GM12872 (cell line): ENCODE measurements around the gene HFE.

Experiments used
- TF ChIP-seq, protein P1 (sequence below): IDR thresholded peaks from 3 replicates; pipeline ENCODE4 v1.5.1; 2011; ENCODE audit warnings: low read depth, mild to moderate bottlenecking, low read length, moderate library complexity; ENCODE audit not compliant: insufficient read depth

The HFE gene

DNA sequence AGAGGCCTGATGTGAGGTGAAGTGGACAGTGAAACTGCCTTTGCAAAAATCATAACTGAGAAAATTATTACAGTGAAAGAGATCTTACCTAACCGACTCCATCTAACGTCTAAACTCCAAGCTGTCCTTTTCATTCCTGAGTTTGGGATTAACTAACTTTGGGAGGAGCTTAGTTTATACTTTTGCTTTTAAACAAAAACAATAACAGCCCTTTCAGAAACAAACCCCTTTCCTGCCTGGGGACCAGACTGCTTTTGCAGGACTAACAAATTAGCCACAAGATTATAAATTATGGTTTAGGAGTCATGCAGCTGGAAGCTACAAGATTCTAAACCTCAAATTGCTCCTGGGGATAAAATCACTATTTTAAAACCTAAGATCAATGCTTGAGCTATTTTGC, 38.6 kb upstream of the HFE start:
- TF ChIP-seq, protein P1, sequence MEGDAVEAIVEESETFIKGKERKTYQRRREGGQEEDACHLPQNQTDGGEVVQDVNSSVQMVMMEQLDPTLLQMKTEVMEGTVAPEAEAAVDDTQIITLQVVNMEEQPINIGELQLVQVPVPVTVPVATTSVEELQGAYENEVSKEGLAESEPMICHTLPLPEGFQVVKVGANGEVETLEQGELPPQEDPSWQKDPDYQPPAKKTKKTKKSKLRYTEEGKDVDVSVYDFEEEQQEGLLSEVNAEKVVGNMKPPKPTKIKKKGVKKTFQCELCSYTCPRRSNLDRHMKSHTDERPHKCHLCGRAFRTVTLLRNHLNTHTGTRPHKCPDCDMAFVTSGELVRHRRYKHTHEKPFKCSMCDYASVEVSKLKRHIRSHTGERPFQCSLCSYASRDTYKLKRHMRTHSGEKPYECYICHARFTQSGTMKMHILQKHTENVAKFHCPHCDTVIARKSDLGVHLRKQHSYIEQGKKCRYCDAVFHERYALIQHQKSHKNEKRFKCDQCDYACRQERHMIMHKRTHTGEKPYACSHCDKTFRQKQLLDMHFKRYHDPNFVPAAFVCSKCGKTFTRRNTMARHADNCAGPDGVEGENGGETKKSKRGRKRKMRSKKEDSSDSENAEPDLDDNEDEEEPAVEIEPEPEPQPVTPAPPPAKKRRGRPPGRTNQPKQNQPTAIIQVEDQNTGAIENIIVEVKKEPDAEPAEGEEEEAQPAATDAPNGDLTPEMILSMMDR = no peak

DNA sequence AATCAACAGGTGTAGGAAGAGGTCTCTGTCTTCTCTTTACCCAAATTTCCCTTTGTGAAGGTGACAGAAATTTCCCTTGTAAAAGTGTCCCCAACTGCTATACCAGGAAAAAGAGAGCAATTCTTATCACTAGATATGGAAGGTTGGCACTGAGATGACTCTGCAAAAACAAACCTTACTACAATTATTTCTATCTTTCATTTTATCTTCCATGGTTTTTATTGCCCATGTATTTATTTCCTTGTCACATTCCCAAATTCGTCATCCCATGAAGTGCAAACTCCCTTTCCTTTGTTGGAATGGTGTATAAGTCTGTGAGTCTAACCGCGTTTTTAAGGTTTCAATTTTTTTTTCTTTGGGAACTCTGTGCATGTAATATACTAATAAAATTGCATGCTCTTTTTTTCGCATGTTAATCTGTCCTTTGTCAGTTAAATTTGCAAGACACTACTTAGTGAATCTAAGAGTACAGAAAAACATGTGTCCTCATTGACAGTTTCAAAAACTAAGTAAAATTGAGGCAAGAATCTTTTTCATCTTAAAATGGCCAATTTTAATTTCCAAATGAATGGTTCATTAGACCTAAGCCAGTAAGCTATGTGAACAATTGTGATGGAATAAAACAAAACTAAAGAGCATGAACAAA, 35.4 kb upstream of the HFE start:
- TF ChIP-seq, protein P1 = no peak

DNA sequence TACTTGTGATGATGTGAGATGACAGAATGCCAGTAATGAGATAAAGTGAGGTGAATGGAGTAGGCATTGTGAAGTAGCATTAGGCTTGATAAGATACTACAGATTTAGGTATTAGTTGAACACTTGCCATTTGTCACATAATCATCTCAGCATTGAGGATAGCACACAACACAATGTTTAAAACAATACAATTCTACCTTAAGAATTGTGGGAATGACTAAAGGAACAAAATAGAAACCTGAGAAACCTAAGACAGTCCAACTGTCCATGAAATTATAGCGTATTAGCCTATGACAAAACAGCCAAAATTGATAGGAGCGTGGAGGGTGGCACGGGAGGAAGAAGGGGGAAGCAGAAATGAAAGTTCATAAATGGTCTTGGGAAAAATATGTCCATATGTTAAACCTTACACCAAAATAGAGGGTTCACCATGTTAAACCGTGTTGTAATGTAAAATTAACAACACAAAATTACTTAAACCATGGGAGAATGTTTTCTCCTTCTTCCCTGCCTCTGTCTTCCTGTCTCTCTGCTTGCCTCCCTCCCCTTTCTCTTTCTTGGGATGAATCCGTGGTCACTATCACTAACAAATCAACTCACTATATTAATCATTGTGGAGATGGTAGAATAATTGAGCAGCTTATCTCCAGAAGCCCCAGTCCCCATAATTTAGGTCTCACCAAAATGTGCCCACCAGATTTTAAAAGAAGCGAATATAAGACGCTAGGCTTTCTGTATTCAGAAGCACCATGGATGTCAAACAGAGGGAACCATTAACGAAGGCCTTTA, 33.0 kb upstream of the HFE start:
- TF ChIP-seq, protein P1 = no peak

DNA sequence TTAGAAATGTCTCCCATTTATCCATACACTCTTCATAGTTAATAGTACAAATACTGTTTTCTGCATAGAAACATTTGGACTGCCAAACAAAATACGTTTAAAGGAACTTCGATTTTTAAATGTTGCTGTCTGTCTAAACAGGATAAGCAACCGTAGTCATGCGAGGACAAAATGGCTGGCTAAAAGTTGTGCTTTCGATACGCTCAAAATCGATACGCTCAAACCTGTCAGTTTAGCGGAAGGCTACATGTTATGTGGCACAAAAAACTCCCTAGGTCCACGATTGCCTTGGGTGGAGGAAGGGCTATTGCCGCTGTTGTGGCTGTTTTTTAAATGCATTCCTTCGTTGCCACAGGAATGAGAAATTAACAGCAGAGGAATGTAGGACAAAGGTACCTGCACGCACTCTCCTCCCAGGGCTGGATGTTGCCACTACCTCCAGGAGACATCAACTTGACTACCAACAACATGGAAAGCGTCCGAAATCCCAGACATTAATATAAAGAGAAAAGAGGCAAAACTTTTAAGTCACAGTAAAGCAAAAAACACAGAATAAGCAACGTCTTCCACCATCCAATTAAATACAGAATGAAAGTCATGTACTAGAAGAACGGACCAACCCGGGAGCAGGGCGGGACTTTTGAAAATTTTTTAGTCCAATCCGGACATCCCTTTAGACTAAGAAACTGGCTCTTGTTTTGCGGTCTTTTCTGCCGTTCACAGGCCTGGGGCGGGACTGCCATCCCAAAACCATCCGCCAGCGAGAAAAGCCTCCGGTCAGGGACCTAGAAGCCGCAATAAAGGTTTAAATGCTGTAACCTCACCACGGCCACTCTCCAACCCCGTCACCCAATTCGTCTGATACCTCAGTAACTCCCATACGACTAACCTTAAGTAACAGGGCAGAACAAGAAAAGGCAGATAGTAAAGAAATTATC, 32.2 kb upstream of the HFE start:
- TF ChIP-seq, protein P1 = no peak

DNA sequence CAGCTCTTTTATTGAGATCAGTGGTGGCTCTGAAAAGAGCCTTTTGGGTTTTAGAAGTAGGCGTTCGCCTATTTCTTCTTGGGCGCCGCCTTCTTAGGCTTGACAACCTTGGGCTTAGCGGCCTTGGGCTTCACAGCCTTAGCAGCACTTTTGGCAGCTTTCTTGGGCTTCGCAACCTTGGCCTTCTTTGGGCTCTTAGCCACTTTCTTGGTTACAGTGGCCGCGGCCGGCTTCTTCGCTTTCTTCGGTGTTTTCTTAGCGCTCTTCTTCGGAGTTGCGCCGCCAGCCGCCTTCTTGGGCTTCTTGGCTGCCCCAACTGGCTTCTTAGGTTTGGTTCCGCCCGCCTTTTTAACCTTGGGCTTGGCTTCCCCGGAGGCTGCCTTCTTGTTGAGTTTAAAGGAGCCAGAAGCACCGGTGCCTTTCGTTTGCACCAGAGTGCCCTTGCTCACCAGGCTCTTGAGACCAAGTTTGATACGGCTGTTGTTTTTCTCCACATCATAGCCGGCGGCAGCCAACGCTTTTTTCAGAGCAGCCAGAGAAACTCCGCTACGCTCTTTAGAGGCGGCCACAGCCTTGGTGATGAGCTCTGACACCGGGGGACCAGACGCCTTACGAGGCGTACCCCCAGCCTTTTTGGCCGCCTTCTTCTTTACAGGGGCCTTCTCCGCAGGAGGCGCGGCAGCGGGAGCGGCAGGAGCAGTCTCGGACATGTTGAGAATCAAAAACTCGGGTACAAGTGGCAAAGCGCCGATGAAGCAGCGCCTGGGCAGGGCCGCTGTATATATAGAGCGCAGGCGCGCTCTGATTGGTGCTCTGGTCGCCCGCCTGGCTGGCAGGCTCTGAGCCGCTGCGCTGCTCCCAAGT, 31.3 kb upstream of the HFE start:
- TF ChIP-seq, protein P1 = no peak

DNA sequence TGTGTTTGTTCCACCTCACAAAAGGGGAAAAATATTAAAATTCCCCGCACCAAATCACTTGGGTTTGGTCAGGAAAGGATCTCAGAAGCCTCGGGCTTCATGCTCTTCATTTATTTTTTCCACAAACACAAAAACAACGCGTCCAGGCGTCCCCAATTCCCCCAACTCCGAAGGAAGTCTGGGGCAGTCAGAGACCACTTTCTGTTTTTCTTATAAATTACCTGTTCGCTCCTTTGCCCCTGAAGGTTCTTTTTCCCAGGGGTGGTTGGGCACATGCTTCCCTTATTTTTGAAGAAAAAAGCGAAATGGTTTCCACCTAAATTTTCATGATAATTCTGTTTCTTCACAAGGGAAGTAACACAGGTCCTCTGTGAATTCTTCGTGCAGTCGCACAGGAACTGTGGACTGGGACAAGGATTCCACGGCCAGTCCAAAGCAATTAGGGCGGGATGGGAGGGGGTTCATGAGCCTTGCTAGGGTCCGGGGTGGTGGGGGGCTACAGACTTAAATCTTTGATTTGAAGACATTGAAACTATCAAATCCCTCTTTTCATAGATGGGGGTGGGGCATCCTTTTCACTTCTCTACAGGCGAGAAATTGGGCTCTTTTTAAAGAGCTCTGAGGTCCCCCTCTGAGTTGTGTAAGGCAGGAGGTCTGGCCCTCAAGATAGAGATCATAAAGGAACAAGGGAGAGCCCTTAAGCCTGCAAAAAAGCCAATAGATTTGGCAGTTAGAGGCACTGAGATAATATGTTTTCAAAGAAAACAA, 30.5 kb upstream of the HFE start:
- TF ChIP-seq, protein P1 = no peak
